Type B pancreatic cell (in vitro differentiated cells): ENCODE results near the gene DCAF17. TPM values are rescaled to one million over a fixed set of nuclear protein-coding genes. Genes with fewer than 3 reads are reported as not detected.
"Not testable (repeated sequence)": the region's sequence is repeated elsewhere in the genome, so short reads cannot be mapped to it uniquely, and the experiment has no call there.

Experiments used
- DNase-seq: peaks from one replicate; pipeline ENCODE4 v3.0.0; 2021; ENCODE audit warnings: mixed read lengths; ENCODE audit not compliant: unreplicated experiment; ENCODE audit errors: extremely low spot score
- H3K27ac Mint-ChIP-seq: 2 replicates; pipeline ENCODE4 v1.8.0; 2021; ENCODE audit warnings: mild to moderate bottlenecking, mixed read lengths
- H3K27me3 Mint-ChIP-seq: 2 replicates; pipeline ENCODE4 v1.8.0; 2021; ENCODE audit warnings: mixed read lengths
- H3K36me3 Mint-ChIP-seq: 2 replicates; pipeline ENCODE4 v1.8.0; 2021; ENCODE audit warnings: mixed read lengths
- H3K4me1 Mint-ChIP-seq: one replicate; pipeline ENCODE4 v1.8.0; 2021; ENCODE audit warnings: mixed read lengths; ENCODE audit not compliant: unreplicated experiment
- H3K4me3 Mint-ChIP-seq: 2 replicates; pipeline ENCODE4 v1.8.0; 2021; ENCODE audit warnings: mild to moderate bottlenecking, mixed read lengths
- H3K9me3 Mint-ChIP-seq: 2 replicates; pipeline ENCODE4 v1.8.0; 2021; ENCODE audit warnings: mixed read lengths
- total RNA-seq: library from RNA; stranded (reverse); gene quantifications from 2 replicates; pipeline ENCODE4 v1.2.1, GENCODE V29; 2021; ENCODE audit warnings: low replicate concordance
- TF ChIP-seq, protein P1 (sequence below): fragments of 200-600 bp; sonication (generic); conservative IDR thresholded peaks from 2 replicates; pipeline ENCODE4 v1.5.0; 2021; ENCODE audit warnings: antibody characterized with exemption, mild to moderate bottlenecking

DCAF17 gene
- total RNA-seq, 1 donor from 2014 or later, result 26.4 TPM

DNA sequence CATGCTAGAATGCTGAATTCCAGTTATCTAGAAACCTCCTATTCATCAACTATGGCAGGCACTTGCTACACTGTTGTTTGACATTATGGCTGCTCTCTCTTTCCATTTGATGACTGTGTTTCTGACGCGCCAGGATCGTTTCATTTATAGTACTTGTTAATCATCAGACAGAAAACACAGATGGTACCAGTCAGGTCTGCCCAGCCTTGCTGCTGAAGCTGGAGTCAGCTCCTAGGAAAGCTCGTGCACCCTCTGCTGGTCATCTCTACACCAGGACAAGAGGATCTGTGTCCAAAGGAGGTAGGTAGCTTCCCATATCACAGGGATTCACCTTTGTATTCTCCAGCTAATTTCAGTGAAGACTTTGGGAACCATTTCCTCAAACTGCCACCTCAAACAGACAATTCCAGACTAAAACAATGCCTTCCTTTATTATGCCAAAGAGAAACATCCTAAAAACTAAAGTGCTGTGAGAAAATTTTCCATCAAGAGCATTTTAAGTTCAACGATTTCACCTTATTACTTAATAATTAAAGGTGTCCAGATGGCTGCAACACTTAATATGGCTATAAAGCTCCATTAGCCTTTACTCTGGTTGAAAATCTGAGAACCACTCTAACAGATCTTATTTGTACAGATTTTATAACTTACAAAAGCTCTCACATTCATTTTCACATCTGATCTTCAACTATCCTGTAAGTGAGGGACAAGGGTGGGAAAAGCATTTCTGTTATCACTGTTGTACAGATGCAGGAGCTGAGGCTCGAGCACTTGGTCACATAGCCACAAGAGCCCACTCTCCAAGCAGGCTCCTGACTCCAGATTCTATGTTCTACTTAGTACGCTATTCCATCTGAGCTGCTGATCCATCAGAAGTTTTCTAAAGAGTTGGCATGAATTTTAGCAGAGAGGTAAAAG lies 17.8 kb upstream of the DCAF17 start:
- Mint-ChIP-seq H3K9me3 (no peaks in the 10 kb centered on the region), H3K27me3 (no peaks in the 10 kb centered on the region), H3K4me1 (peaks cover 5% of the 10 kb centered on the region), H3K4me3 (peak overlapping the region; percentile 8), H3K36me3 (no peaks in the 10 kb centered on the region), H3K27ac (peak overlapping the region; percentile 66)
- TF ChIP-seq, protein P1, sequence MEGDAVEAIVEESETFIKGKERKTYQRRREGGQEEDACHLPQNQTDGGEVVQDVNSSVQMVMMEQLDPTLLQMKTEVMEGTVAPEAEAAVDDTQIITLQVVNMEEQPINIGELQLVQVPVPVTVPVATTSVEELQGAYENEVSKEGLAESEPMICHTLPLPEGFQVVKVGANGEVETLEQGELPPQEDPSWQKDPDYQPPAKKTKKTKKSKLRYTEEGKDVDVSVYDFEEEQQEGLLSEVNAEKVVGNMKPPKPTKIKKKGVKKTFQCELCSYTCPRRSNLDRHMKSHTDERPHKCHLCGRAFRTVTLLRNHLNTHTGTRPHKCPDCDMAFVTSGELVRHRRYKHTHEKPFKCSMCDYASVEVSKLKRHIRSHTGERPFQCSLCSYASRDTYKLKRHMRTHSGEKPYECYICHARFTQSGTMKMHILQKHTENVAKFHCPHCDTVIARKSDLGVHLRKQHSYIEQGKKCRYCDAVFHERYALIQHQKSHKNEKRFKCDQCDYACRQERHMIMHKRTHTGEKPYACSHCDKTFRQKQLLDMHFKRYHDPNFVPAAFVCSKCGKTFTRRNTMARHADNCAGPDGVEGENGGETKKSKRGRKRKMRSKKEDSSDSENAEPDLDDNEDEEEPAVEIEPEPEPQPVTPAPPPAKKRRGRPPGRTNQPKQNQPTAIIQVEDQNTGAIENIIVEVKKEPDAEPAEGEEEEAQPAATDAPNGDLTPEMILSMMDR, result peak; percentile 90
- peak; percentile 78 for DNase-seq

DNA sequence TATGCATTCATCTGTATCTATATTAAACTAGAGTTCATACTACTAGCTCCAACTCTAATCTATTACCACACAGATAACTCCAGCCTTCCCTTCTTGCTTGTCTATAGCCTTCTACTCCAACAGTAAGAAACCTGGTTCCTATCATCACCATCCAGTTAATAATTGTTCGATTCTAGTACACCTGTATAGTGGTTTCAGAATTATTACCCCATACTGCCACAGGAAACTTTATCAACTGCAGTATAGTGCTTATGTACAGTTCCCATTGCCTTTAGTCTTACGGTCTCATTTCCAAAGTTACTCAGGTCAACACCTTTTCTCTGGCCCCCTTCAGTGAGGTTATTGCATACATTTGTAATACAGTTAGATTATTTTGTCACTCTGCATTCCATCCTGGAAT lies 14.7 kb upstream of the DCAF17 start:
- peaks cover 5% of the 10 kb centered on the region for H3K4me1 Mint-ChIP-seq
- no peaks in the 10 kb centered on the region for H3K27me3 Mint-ChIP-seq
- no peak overlapping the region for H3K27ac Mint-ChIP-seq
- DNase-seq, result no peak
- no peak overlapping the region for H3K4me3 Mint-ChIP-seq
- H3K36me3 Mint-ChIP-seq, result peaks cover 17% of the 10 kb centered on the region
- TF ChIP-seq, protein P1, result no peak
- H3K9me3 Mint-ChIP-seq, result no peaks in the 10 kb centered on the region

DNA sequence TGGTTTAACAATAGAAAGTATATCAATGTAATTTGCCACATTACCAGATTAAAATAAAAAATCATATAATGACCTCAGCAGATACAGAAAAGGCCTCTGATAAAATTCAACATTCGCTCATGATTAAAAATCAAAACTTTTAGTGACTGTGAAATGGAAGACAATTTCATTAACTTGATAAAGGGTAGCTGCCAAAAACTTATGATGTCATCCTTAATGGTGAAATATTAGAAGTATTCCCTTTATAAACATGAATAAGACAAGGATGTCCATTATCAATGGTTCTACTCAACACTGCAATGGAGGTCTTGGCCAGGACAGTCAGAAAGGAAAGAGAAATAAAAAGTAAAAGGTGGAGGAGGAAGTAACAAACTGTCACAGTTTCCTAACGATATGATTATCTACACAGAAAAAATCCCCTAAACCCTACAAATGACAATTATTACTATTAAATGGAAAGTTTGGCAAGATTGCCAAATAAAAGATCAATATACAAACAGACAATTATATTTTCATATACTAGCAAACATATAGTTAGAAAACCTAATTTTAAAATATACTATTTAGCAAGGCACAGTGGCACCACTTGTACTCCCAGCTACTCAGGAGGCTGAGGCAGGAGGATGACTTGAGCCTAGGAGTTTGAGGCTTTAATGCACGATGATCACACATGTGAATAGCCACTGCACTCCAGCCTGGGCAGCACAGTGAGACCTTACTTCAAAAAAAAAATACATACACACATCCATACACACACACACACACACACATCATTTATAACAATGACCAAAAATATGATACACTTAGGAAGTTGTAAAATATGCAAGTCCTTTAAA lies 13.1 kb upstream of the DCAF17 start:
- H3K36me3 Mint-ChIP-seq, result peaks cover 29% of the 10 kb centered on the region
- H3K9me3 Mint-ChIP-seq, result peaks cover 4% of the 10 kb centered on the region
- no peak overlapping the region for H3K27ac Mint-ChIP-seq
- H3K4me1 Mint-ChIP-seq, result peaks cover 3% of the 10 kb centered on the region
- H3K4me3 Mint-ChIP-seq, result no peak overlapping the region
- TF ChIP-seq, protein P1, result no peak
- no peaks in the 10 kb centered on the region for H3K27me3 Mint-ChIP-seq
- no peak for DNase-seq

DNA sequence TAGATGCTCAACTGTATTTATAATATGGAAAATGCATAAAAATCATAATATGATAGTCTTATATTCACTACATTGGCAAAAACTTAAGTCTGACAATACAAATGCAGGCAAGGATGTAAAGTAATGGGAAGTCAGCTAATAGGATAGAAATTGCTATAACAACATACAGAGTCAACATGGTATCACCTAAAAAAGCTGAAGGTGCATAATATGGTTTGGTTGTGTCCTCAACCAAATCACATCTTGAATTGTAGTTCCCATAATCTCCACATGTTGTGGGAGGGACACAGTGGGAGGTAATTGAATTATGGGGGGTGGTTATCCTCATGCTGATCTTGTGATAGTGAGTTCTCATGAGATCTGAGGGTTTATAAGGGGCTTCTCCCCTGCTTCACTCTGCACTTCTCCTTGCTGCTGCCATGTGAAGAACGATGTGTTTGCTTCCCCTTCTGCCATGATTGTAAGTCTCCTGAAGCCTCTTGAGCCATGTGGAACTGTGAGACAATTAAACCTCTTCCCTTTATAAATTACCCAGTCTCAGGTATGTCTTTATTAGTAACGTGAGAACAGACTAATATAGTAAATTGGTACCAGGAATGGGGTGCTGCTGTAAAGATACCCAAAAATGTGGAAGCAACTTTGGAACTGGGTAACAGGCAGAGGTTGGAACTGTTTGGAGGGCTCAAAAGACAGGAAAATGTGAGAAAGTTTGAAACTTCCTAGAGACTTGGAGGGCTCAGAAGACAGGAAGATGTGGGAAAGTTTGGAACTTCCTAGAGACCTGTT lies 11.1 kb upstream of the DCAF17 start:
- peaks cover 35% of the 10 kb centered on the region for H3K36me3 Mint-ChIP-seq
- H3K4me1 Mint-ChIP-seq, H3K4me3 Mint-ChIP-seq, DNase-seq, H3K27ac Mint-ChIP-seq, H3K9me3 Mint-ChIP-seq, H3K27me3 Mint-ChIP-seq: not testable (repeated sequence)

DNA sequence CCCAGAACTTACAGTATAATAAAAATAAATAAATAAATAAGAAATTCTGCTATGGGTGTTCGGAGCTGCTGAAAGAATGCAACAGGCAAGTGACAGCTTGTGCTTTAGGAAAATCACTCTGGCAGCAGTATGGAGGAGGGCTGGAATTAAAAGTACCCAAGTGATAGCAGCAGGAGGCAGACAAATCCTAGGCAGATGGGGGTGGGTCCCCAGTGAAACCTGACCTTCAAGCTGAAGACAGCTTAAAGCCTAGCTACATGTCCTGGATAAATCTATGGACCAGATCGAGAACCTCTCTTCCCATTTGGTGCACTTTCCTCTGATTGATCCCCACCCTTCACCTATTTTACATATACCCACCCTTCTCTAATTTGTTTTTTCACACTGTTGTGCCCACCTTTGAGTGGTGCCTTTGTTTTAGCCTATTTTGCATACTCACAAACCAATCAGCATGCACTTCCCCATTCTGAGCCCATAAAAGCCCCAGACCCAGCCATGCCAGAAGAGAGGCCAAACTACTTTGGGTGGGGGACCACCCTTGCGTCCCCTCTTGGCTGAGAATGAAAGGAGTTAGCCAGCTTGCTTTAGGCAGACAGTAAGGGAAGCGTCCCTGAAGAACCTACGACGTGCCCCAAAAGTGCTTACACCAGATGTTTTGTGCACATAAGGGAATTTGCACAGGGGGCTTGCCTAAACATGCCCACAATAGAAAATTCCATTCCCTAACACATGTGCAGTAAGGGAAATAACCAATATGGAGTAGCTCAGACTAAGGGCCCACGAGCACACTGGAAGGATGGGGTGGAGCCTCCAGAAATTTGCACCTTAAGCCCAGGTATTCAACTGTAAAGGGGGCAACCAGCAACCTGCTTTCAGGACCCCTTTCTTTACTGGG lies 3.3 kb upstream of the DCAF17 start:
- TF ChIP-seq, protein P1, result no peak
- H3K27me3 Mint-ChIP-seq, result no peaks in the 10 kb centered on the region
- H3K9me3 Mint-ChIP-seq, result no peaks in the 10 kb centered on the region
- H3K4me3 Mint-ChIP-seq, result peak overlapping the region; percentile 48
- DNase-seq, result no peak
- peak overlapping the region; percentile 58 for H3K27ac Mint-ChIP-seq
- H3K36me3 Mint-ChIP-seq, result peaks cover 14% of the 10 kb centered on the region
- H3K4me1 Mint-ChIP-seq, result peaks cover 23% of the 10 kb centered on the region
